Mesenchymal stem cell (in vitro differentiated cells and primary cell): ENCODE data around the gene ZNF25.
A peak's percentile ranks its signal among the peaks of the same experiment; 100 is the strongest.

Source experiments
- DNase-seq: peaks from one replicate; pipeline ENCODE4 v3.0.0-alpha.2; 2013
- H2AFZ ChIP-seq: one replicate; pipeline ENCODE4 v1.6.1; 2013; ENCODE audit warnings: low read depth, mild to moderate bottlenecking, control low read depth, inconsistent platforms, low read length, moderate library complexity
- H2AK5ac ChIP-seq: 2 replicates; pipeline ENCODE4 v1.6.1; 2013; ENCODE audit warnings: low read length, moderate library complexity, mild to moderate bottlenecking, inconsistent platforms; ENCODE audit not compliant: severe bottlenecking
- H2BK120ac ChIP-seq: one replicate; pipeline ENCODE4 v1.6.1; 2013; ENCODE audit warnings: low read depth, mild to moderate bottlenecking, inconsistent platforms, low read length, moderate library complexity
- H2BK12ac ChIP-seq, 2 experiments: one replicate each; pipeline ENCODE4 v1.6.1; 2013; ENCODE audit warnings: inconsistent platforms in 2 of 2, low read length in 2 of 2, mild to moderate bottlenecking in 2 of 2, moderate library complexity in 2 of 2, control low read depth in 1 of 2
- H2BK15ac ChIP-seq: one replicate; pipeline ENCODE4 v1.6.1; 2013; ENCODE audit warnings: mild to moderate bottlenecking, low read depth, inconsistent platforms; ENCODE audit not compliant: poor library complexity, severe bottlenecking
- H2BK5ac ChIP-seq: 2 replicates; pipeline ENCODE4 v1.6.1; 2013; ENCODE audit warnings: low read depth, mild to moderate bottlenecking, low read length, control low read depth, inconsistent platforms; ENCODE audit not compliant: poor library complexity, severe bottlenecking
- H3K14ac ChIP-seq, 2 experiments: one replicate each; pipeline ENCODE4 v1.6.1; 2013; ENCODE audit warnings: inconsistent platforms in 2 of 2, low read length in 2 of 2, control low read depth in 1 of 2, mild to moderate bottlenecking in 1 of 2, moderate library complexity in 1 of 2
- H3K18ac ChIP-seq, 2 experiments: one replicate each; pipeline ENCODE4 v1.6.1; 2013; ENCODE audit warnings: inconsistent platforms in 2 of 2, low read length in 2 of 2, control low read depth in 1 of 2, low read depth in 1 of 2, mild to moderate bottlenecking in 1 of 2
- H3K23ac ChIP-seq, 2 experiments: one replicate each; pipeline ENCODE4 v1.6.1; 2013; ENCODE audit warnings: inconsistent platforms in 2 of 2, low read length in 2 of 2, mild to moderate bottlenecking in 2 of 2, moderate library complexity in 2 of 2, control low read depth in 1 of 2
- H3K27ac ChIP-seq: 2 replicates; pipeline ENCODE4 v1.5.1; 2013; ENCODE audit warnings: mild to moderate bottlenecking, moderate library complexity, low read length, control low read depth, inconsistent platforms; ENCODE audit not compliant: poor library complexity, severe bottlenecking
- H3K27me3 ChIP-seq, 2 experiments: 2 replicates each; pipeline versions ENCODE4 v1.6.1 to v1.7.0; 2013; ENCODE audit warnings: low read length in 2 of 2, mild to moderate bottlenecking in 2 of 2, moderate library complexity in 2 of 2, control low read depth in 1 of 2, inconsistent platforms in 1 of 2; ENCODE audit not compliant: control insufficient read depth in 1 of 2, insufficient read depth in 1 of 2
- H3K36me3 ChIP-seq, 2 experiments: 2 replicates each; pipeline versions ENCODE4 v1.6.1 to v1.7.0; 2013; ENCODE audit warnings: low read length in 2 of 2, control low read depth in 1 of 2, inconsistent platforms in 1 of 2, low read depth in 1 of 2, mild to moderate bottlenecking in 1 of 2; ENCODE audit not compliant: insufficient read depth in 2 of 2, control insufficient read depth in 1 of 2
- H3K4ac ChIP-seq, 2 experiments: one replicate each; pipeline ENCODE4 v1.6.1; 2013; ENCODE audit warnings: inconsistent platforms in 2 of 2, low read length in 2 of 2, mild to moderate bottlenecking in 2 of 2, moderate library complexity in 2 of 2, control low read depth in 1 of 2, low read depth in 1 of 2
- H3K4me1 ChIP-seq: 2 replicates; pipeline ENCODE4 v1.6.1; 2013; ENCODE audit warnings: low read depth, low read length, control low read depth; ENCODE audit not compliant: control insufficient read depth, insufficient read depth
- H3K4me2 ChIP-seq: 2 replicates; pipeline ENCODE4 v1.6.1; 2013; ENCODE audit warnings: low read length, mild to moderate bottlenecking, inconsistent platforms; ENCODE audit not compliant: poor library complexity, severe bottlenecking
- H3K4me3 ChIP-seq, 2 experiments: 2 replicates each; pipeline versions ENCODE4 v1.5.1 to v1.7.0; 2013; ENCODE audit warnings: low read length in 2 of 2, mild to moderate bottlenecking in 2 of 2, control low read depth in 1 of 2, low read depth in 1 of 2; ENCODE audit not compliant: insufficient read depth in 1 of 2
- H3K79me1 ChIP-seq: replicated peaks from 2 replicates; pipeline ENCODE4 v1.6.1; 2013; ENCODE audit warnings: mild to moderate bottlenecking, control low read depth, low read length, inconsistent platforms; ENCODE audit not compliant: poor library complexity, severe bottlenecking
- H3K9ac ChIP-seq: 2 replicates; pipeline ENCODE4 v1.7.0; 2013; ENCODE audit warnings: mild to moderate bottlenecking, low read length, moderate library complexity
- H3K9me3 ChIP-seq: 2 replicates; pipeline ENCODE4 v1.7.0; 2013; ENCODE audit warnings: mild to moderate bottlenecking, low read length; ENCODE audit not compliant: control insufficient read depth
- H4K8ac ChIP-seq: one replicate; pipeline ENCODE4 v1.6.1; 2013; ENCODE audit warnings: inconsistent platforms, mild to moderate bottlenecking, low read length, moderate library complexity
- H4K91ac ChIP-seq: one replicate; pipeline ENCODE4 v1.6.1; 2013; ENCODE audit warnings: mild to moderate bottlenecking, low read length, inconsistent platforms
- WGBS: methylation state at CpG from one replicate; pipeline ENCODE4 v1.1.7; 2013; ENCODE audit warnings: mixed read lengths; 5-methylcytosine and 5-hydroxymethylcytosine counted together

The ZNF25 gene

GRCh38 chr10:37952043-37952755, 24.2 kb downstream of the ZNF25 start:
- Histone ChIP-seq H3K79me1 (no peaks in the 10 kb centered on the region), H2BK120ac (no peak overlapping the region), H2BK15ac (no peak overlapping the region), H3K4me2 (no peak overlapping the region), H3K14ac (no peak overlapping the region), H3K23ac (no peak overlapping the region), H2BK5ac (no peak overlapping the region), H3K27ac (peak overlapping the region; percentile 65), H3K9me3 (peaks cover 40% of the 10 kb centered on the region), H4K8ac (no peak overlapping the region), H3K4ac (no peak overlapping the region), H3K4me3 (no peak overlapping the region), H3K9ac (no peak overlapping the region), H3K4me1 (peaks cover 2% of the 10 kb centered on the region), H2AK5ac (no peak overlapping the region), H4K91ac (no peak overlapping the region), H3K27me3 (no peaks in the 10 kb centered on the region), H3K18ac (no peak overlapping the region), H2AFZ (no peak overlapping the region), H3K36me3 (peaks cover 3 to 73% of the 10 kb centered on the region in 2 experiments), H2BK12ac (no peak overlapping the region)
- no peak for DNase-seq
- WGBS = no CpG with 5 or more reads among the region's 2 CpGs

- Histone ChIP-seq H2AFZ (no peak overlapping the region), H3K4ac (no peak overlapping the region), H4K91ac (no peak overlapping the region), H3K18ac (no peak overlapping the region), H3K4me2 (no peak overlapping the region), H3K9me3 (peaks cover 22% of the 10 kb centered on the region), H3K9ac (no peak overlapping the region), H2BK120ac (no peak overlapping the region), H3K23ac (no peak overlapping the region), H3K27ac (no peak overlapping the region), H3K14ac (no peak overlapping the region), H4K8ac (no peak overlapping the region), H3K27me3 (no peaks in the 10 kb centered on the region), H2AK5ac (no peak overlapping the region), H3K79me1 (no peaks in the 10 kb centered on the region), H3K4me3 (no peak overlapping the region), H2BK12ac (no peak overlapping the region), H2BK15ac (no peak overlapping the region), H2BK5ac (no peak overlapping the region), H3K4me1 (peaks cover 2% of the 10 kb centered on the region), H3K36me3 (peaks cover 0 to 33% of the 10 kb centered on the region in 2 experiments)
- 81% methylated on average over 3 of the region's 3 CpGs for WGBS
- DNase-seq = no peak
These were observed 28.2 kb downstream of the ZNF25 start for GRCh38 chr10:37948210-37948609.

- no peak overlapping the region for H3K18ac ChIP-seq
- DNase-seq = no peak
- no peaks in the 10 kb centered on the region for H3K79me1 ChIP-seq
- H2AFZ ChIP-seq = no peak overlapping the region
- H3K14ac ChIP-seq = no peak overlapping the region
- peaks cover 0 to 26% of the 10 kb centered on the region in 2 experiments for H3K36me3 ChIP-seq
- peaks cover 2% of the 10 kb centered on the region for H3K4me1 ChIP-seq
- no peaks in the 10 kb centered on the region for H3K27me3 ChIP-seq
- no peak overlapping the region for H4K91ac ChIP-seq
- H2BK120ac ChIP-seq = no peak overlapping the region
- no peak overlapping the region for H3K23ac ChIP-seq
- no peak overlapping the region for H3K4me2 ChIP-seq
- no peak overlapping the region for H2BK12ac ChIP-seq
- no peak overlapping the region for H3K4ac ChIP-seq
- H2BK5ac ChIP-seq = no peak overlapping the region
- no peak overlapping the region for H3K4me3 ChIP-seq
- no peak overlapping the region for H4K8ac ChIP-seq
- no peak overlapping the region for H2BK15ac ChIP-seq
- no peak overlapping the region for H3K9ac ChIP-seq
- H3K27ac ChIP-seq = no peak overlapping the region
- H2AK5ac ChIP-seq = no peak overlapping the region
- H3K9me3 ChIP-seq = peaks cover 15% of the 10 kb centered on the region
These were observed 28.9 kb downstream of the ZNF25 start for GRCh38 chr10:37947526-37947925.

- no peak overlapping the region for H2BK15ac ChIP-seq
- no peak overlapping the region for H4K8ac ChIP-seq
- no peaks in the 10 kb centered on the region for H3K79me1 ChIP-seq
- no peaks in the 10 kb centered on the region for H3K9me3 ChIP-seq
- no peak overlapping the region for H3K9ac ChIP-seq
- H3K36me3 ChIP-seq = no peaks in the 10 kb centered on the region
- H2BK120ac ChIP-seq = no peak overlapping the region
- H2AK5ac ChIP-seq = no peak overlapping the region
- no peak overlapping the region for H3K18ac ChIP-seq
- H3K4me1 ChIP-seq = no peaks in the 10 kb centered on the region
- no peak overlapping the region for H2BK5ac ChIP-seq
- no peak overlapping the region for H2BK12ac ChIP-seq
- no peak overlapping the region for H2AFZ ChIP-seq
- no peak overlapping the region for H3K14ac ChIP-seq
- H3K4ac ChIP-seq = no peak overlapping the region
- WGBS = 72% methylated on average over 5 of the region's 5 CpGs
- H3K27ac ChIP-seq = no peak overlapping the region
- no peak overlapping the region for H4K91ac ChIP-seq
- no peak overlapping the region for H3K4me3 ChIP-seq
- no peaks in the 10 kb centered on the region for H3K27me3 ChIP-seq
- no peak overlapping the region for H3K23ac ChIP-seq
- no peak for DNase-seq
- H3K4me2 ChIP-seq = no peak overlapping the region
These were observed 38.6 kb downstream of the ZNF25 start for GRCh38 chr10:37937864-37938263.
